NB4 (cell line): ENCODE results near the gene RHBDD1.

Experiments
- POLR2A ChIP-seq: IDR thresholded peaks from 2 replicates; pipeline ENCODE4 v1.6.1; 2011; ENCODE audit warnings: mild to moderate bottlenecking; ENCODE audit not compliant: insufficient read length; ENCODE audit errors: extremely low read depth
- TF ChIP-seq, protein P1 (sequence below): IDR thresholded peaks from 2 replicates; pipeline ENCODE4 v1.6.1; 2011; ENCODE audit warnings: low read depth, low read length
- TF ChIP-seq, protein P2 (sequence below): IDR thresholded peaks from one replicate; pipeline ENCODE4 v1.5.1; 2012; ENCODE audit warnings: low read depth, low read length

DNA sequence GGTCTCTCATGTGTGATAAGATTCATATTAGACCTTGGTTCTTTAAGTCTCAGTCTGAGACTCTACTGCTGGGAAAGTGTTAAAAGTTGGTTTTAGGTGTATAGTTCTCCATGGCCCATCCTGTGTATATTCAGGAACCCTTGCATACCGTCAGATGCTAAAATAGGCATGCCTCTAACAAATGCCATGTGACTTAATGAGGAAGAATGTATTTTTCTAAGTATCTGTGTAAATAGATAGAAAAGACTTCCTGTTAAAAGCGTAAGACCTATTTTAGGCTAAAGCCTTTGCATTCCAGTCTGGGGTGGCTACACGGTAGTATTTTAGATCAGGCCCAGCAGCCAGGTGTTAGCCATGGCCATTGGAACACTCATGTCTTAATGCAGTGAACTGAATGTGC lies 73.3 kb downstream of the RHBDD1 start:
- TF ChIP-seq, protein P1, sequence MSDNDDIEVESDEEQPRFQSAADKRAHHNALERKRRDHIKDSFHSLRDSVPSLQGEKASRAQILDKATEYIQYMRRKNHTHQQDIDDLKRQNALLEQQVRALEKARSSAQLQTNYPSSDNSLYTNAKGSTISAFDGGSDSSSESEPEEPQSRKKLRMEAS: no peak
- TF ChIP-seq POLR2A: no peak
- TF ChIP-seq, protein P2, sequence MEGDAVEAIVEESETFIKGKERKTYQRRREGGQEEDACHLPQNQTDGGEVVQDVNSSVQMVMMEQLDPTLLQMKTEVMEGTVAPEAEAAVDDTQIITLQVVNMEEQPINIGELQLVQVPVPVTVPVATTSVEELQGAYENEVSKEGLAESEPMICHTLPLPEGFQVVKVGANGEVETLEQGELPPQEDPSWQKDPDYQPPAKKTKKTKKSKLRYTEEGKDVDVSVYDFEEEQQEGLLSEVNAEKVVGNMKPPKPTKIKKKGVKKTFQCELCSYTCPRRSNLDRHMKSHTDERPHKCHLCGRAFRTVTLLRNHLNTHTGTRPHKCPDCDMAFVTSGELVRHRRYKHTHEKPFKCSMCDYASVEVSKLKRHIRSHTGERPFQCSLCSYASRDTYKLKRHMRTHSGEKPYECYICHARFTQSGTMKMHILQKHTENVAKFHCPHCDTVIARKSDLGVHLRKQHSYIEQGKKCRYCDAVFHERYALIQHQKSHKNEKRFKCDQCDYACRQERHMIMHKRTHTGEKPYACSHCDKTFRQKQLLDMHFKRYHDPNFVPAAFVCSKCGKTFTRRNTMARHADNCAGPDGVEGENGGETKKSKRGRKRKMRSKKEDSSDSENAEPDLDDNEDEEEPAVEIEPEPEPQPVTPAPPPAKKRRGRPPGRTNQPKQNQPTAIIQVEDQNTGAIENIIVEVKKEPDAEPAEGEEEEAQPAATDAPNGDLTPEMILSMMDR: no peak
